OCI-M2 (cell line): ENCODE data around the gene FAF1.

Experiments
- DNase-seq: peaks from one replicate; lab custom pipeline; 2025; ENCODE audit not compliant: unreplicated experiment; lab: John Stamatoyannopoulos, UW

The FAF1 gene

GRCh38 chr1:50419907-50420677, 540.0 kb downstream of the FAF1 start:
- DNase-seq: no peak

GRCh38 chr1:50419192-50419906, 540.7 kb downstream of the FAF1 start:
- DNase-seq: no peak

- no peak for DNase-seq
Measured at GRCh38 chr1:50418600-50419109, 541.4 kb downstream of the FAF1 start.

- no peak for DNase-seq
Measured at GRCh38 chr1:50417946-50418599, 542.0 kb downstream of the FAF1 start.

GRCh38 chr1:50417507-50417906, 542.6 kb downstream of the FAF1 start:
- no peak for DNase-seq

GRCh38 chr1:50416553-50417453, 543.3 kb downstream of the FAF1 start:
- no peak for DNase-seq

- no peak for DNase-seq
Measured at GRCh38 chr1:50416150-50416527, 543.9 kb downstream of the FAF1 start.

GRCh38 chr1:50415235-50416149, 544.6 kb downstream of the FAF1 start:
- no peak for DNase-seq

- DNase-seq: no peak
Measured at GRCh38 chr1:50414853-50415234, 545.2 kb downstream of the FAF1 start.

GRCh38 chr1:50412813-50413476, 547.1 kb downstream of the FAF1 start:
- DNase-seq: no peak

- no peak for DNase-seq
Measured at GRCh38 chr1:50405814-50406213, 554.3 kb downstream of the FAF1 start.

GRCh38 chr1:50393522-50394120, 566.4 kb downstream of the FAF1 start:
- DNase-seq: no peak
